Measurements from ENCODE around the gene BORCS5.

Gene BORCS5

GRCh38 chr12:12488296-12488695, 131.4 kb downstream of the BORCS5 start:
- Histone ChIP-seq H3K9me2 (replicated peaks; ENCODE audit: low read depth, low read length) (no peaks in the 10 kb centered on the region), H4K20me1 (ENCODE audit: insufficient read depth, low read length, poor library complexity, severe bottlenecking) (no peaks in the 10 kb centered on the region), H3K27me3 (ENCODE audit: insufficient read depth, low read length, poor library complexity, severe bottlenecking) (no peaks in the 10 kb centered on the region), H3K9me3 (ENCODE audit: insufficient read depth, low read depth, low read length) (no peaks in the 10 kb centered on the region), H3F3A (ENCODE audit: low read depth) (no peaks in the 10 kb centered on the region), H3K4me3 (ENCODE audit: low read length, poor library complexity, severe bottlenecking) (no peak overlapping the region), H2AFZ (ENCODE audit: low read length) (no peak overlapping the region), H3K4me1 (ENCODE audit: insufficient read depth, low read length, poor library complexity, severe bottlenecking) (no peaks in the 10 kb centered on the region), H3K4me2 (ENCODE audit: low read depth, low read length, poor library complexity, severe bottlenecking) (no peak overlapping the region), H3K79me2 (ENCODE audit: insufficient read depth, low read length) (no peaks in the 10 kb centered on the region), H3K36me3 (ENCODE audit: insufficient read depth, low read length) (no peaks in the 10 kb centered on the region), H3K9ac (ENCODE audit: low read depth, low read length, poor library complexity, severe bottlenecking) (no peak overlapping the region)
- no peak for TF ChIP-seq CTCF (conservative IDR thresholded peaks at IDR 0.05; ENCODE audit: low read length)
- no peak for TF ChIP-seq EZH2phosphoT487 (IDR thresholded peaks at IDR 0.05; ENCODE audit: borderline replicate concordance)

GRCh38 chr12:12488823-12489550, 132.1 kb downstream of the BORCS5 start:
- Histone ChIP-seq H3K27me3 (ENCODE audit: insufficient read depth, low read length, poor library complexity, severe bottlenecking) (no peaks in the 10 kb centered on the region), H3K9me2 (replicated peaks; ENCODE audit: low read depth, low read length) (no peaks in the 10 kb centered on the region), H4K20me1 (ENCODE audit: insufficient read depth, low read length, poor library complexity, severe bottlenecking) (no peaks in the 10 kb centered on the region), H3K4me2 (ENCODE audit: low read depth, low read length, poor library complexity, severe bottlenecking) (no peak overlapping the region), H3K36me3 (ENCODE audit: insufficient read depth, low read length) (no peaks in the 10 kb centered on the region), H3K4me3 (ENCODE audit: low read length, poor library complexity, severe bottlenecking) (no peak overlapping the region), H3K9ac (ENCODE audit: low read depth, low read length, poor library complexity, severe bottlenecking) (no peak overlapping the region), H3K4me1 (ENCODE audit: insufficient read depth, low read length, poor library complexity, severe bottlenecking) (no peaks in the 10 kb centered on the region), H3F3A (ENCODE audit: low read depth) (no peaks in the 10 kb centered on the region), H3K79me2 (ENCODE audit: insufficient read depth, low read length) (no peaks in the 10 kb centered on the region), H2AFZ (ENCODE audit: low read length) (no peak overlapping the region), H3K9me3 (ENCODE audit: insufficient read depth, low read depth, low read length) (no peaks in the 10 kb centered on the region)
- no peak for TF ChIP-seq EZH2phosphoT487 (IDR thresholded peaks at IDR 0.05; ENCODE audit: borderline replicate concordance)
- no peak for TF ChIP-seq CTCF (conservative IDR thresholded peaks at IDR 0.05; ENCODE audit: low read length)

- no peaks in the 10 kb centered on the region for H3K4me1 ChIP-seq (ENCODE audit: insufficient read depth, low read length, poor library complexity, severe bottlenecking)
- H3K4me2 ChIP-seq (ENCODE audit: low read depth, low read length, poor library complexity, severe bottlenecking), result no peak overlapping the region
- no peaks in the 10 kb centered on the region for H4K20me1 ChIP-seq (ENCODE audit: insufficient read depth, low read length, poor library complexity, severe bottlenecking)
- H3K79me2 ChIP-seq (ENCODE audit: insufficient read depth, low read length), result no peaks in the 10 kb centered on the region
- H3K9me2 ChIP-seq (replicated peaks; ENCODE audit: low read depth, low read length), result no peaks in the 10 kb centered on the region
- no peaks in the 10 kb centered on the region for H3K9me3 ChIP-seq (ENCODE audit: insufficient read depth, low read depth, low read length)
- no peak overlapping the region for H2AFZ ChIP-seq (ENCODE audit: low read length)
- no peaks in the 10 kb centered on the region for H3K36me3 ChIP-seq (ENCODE audit: insufficient read depth, low read length)
- no peaks in the 10 kb centered on the region for H3F3A ChIP-seq (ENCODE audit: low read depth)
- TF ChIP-seq CTCF (conservative IDR thresholded peaks at IDR 0.05; ENCODE audit: low read length), result no peak
- TF ChIP-seq EZH2phosphoT487 (IDR thresholded peaks at IDR 0.05; ENCODE audit: borderline replicate concordance), result no peak
- no peak overlapping the region for H3K4me3 ChIP-seq (ENCODE audit: low read length, poor library complexity, severe bottlenecking)
- H3K27me3 ChIP-seq (ENCODE audit: insufficient read depth, low read length, poor library complexity, severe bottlenecking), result no peaks in the 10 kb centered on the region
- no peak overlapping the region for H3K9ac ChIP-seq (ENCODE audit: low read depth, low read length, poor library complexity, severe bottlenecking)
These were observed 134.7 kb downstream of the BORCS5 start for GRCh38 chr12:12491606-12492005.

Data from Loucy (cell line).